K562 (cell line): ENCODE data around the gene IRAK3. TPM values are rescaled to one million over a fixed set of nuclear protein-coding genes. Genes with fewer than 3 reads are reported as not detected.

Source experiments
- DPF2 ChIP-seq: fragments of 450-650 bp; IDR thresholded peaks from 2 replicates; pipeline ENCODE4 v1.6.1; 2016
- E2F8 ChIP-seq: fragments of 450-650 bp; IDR thresholded peaks from 2 replicates; pipeline ENCODE4 v1.7.1; 2018; ENCODE audit warnings: mild to moderate bottlenecking, low read depth; ENCODE audit not compliant: partially characterized antibody
- EWSR1 ChIP-seq: fragments of 450-650 bp; IDR thresholded peaks from 2 replicates; pipeline ENCODE4 v1.6.1; 2018; ENCODE audit warnings: borderline replicate concordance, mild to moderate bottlenecking, low read depth, moderate library complexity; ENCODE audit not compliant: partially characterized antibody
- FOXK1 ChIP-seq: sonication (generic); formaldehyde crosslinking; IDR thresholded peaks from 2 replicates; pipeline ENCODE4 v1.8.0; 2022; ENCODE audit warnings: missing genetic modification reagents, mild to moderate bottlenecking, borderline replicate concordance
- HMBOX1 ChIP-seq: sonication (generic); IDR thresholded peaks from 2 replicates; pipeline ENCODE4 v1.6.1; 2016
- MYBL2 ChIP-seq, 2 experiments: fragments of 450-650 bp in 1 of 2; sonication (generic) in 1 of 2; formaldehyde crosslinking in 1 of 2; IDR thresholded peaks; 2 replicates each; pipeline versions ENCODE4 v1.6.1 to v1.8.1; 2017 to 2022; ENCODE audit warnings: borderline replicate concordance in 1 of 2, inconsistent platforms in 1 of 2, low read depth in 1 of 2, mild to moderate bottlenecking in 1 of 2, missing genetic modification reagents in 1 of 2, moderate library complexity in 1 of 2
- NFATC3 ChIP-seq: fragments of 450-650 bp; IDR thresholded peaks from 2 replicates; pipeline ENCODE4 v1.6.1; 2017; ENCODE audit warnings: mild to moderate bottlenecking
- POLR2AphosphoS2 ChIP-seq: IDR thresholded peaks from 2 replicates; pipeline ENCODE4 v1.6.1; 2012; ENCODE audit warnings: low read length, improper control_type of control experiment
- RAD51 ChIP-seq: fragments of 450-650 bp; IDR thresholded peaks from 2 replicates; pipeline ENCODE4 v1.7.1; 2016; ENCODE audit warnings: low read depth, mild to moderate bottlenecking, borderline replicate concordance
- RBFOX2 ChIP-seq: fragments of 200-400 bp; formaldehyde crosslinking; IDR thresholded peaks from 2 replicates; pipeline ENCODE4 v1.6.1; 2017; ENCODE audit warnings: low read depth, mild to moderate bottlenecking, low read length, moderate library complexity
- RBM34 ChIP-seq: fragments of 200-400 bp; formaldehyde crosslinking; IDR thresholded peaks from 2 replicates; pipeline ENCODE4 v1.6.1; 2018; ENCODE audit warnings: low read length, borderline replicate concordance; ENCODE audit not compliant: insufficient read depth
- REST ChIP-seq, 2 experiments: fragments of 450-650 bp; formaldehyde crosslinking in 1 of 2; IDR thresholded peaks; 2 replicates each; pipeline versions ENCODE4 v1.4.0 to v1.6.1; 2014 to 2020; ENCODE audit warnings: mild to moderate bottlenecking in 2 of 2, borderline replicate concordance in 1 of 2, low read depth in 1 of 2
- SMAD3 ChIP-seq: fragments of 450-650 bp; formaldehyde crosslinking; conservative IDR thresholded peaks from 2 replicates; pipeline ENCODE4 v1.4.0; 2020; ENCODE audit warnings: mild to moderate bottlenecking
- SMARCB1 ChIP-seq: IDR thresholded peaks from 2 replicates; pipeline ENCODE4 v1.6.1; 2011; ENCODE audit warnings: improper control_type of control experiment, low read depth; ENCODE audit not compliant: insufficient read length
- TEAD1 ChIP-seq, 2 experiments: fragments of 450-650 bp in 1 of 2; sonication (generic) in 1 of 2; formaldehyde crosslinking; IDR thresholded peaks; 2 replicates each; pipeline versions ENCODE4 v1.4.0 to v1.8.0; 2020 to 2022; ENCODE audit warnings: mild to moderate bottlenecking in 2 of 2, missing genetic modification reagents in 1 of 2
- ZNF561 ChIP-seq: fragments of 450-650 bp; formaldehyde crosslinking; conservative IDR thresholded peaks from 2 replicates; pipeline ENCODE4 v1.4.0; 2020; ENCODE audit warnings: mild to moderate bottlenecking, moderate library complexity
- polyA plus RNA-seq, 8 experiments: library from polyadenylated mRNA; depleted of rRNA in 4 of 8; stranded (reverse) in 5 of 8; unstranded in 3 of 8; fragments of >200 nt; fragmentation: Nextera tagmentation in 2 of 8; fragmentation: Illumina TruSeq in 1 of 8; extraction: Ambion mirVana in 2 of 8; extraction: Trizol in 1 of 8; gene quantifications; 2 replicates each; pipeline versions ENCODE4 v1.2.1 to v1.2.3, GENCODE V29; 2011 to 2014; ENCODE audit warnings: inconsistent platforms in 1 of 8, missing spikeins in 1 of 8
- total RNA-seq, 7 experiments: library from RNA; depleted of rRNA in 6 of 7; stranded (reverse); fragments of >200 nt in 6 of 7; fragmentation: Illumina TruSeq in 2 of 7; extraction: Trizol in 2 of 7; gene quantifications; 2 replicates each; pipeline versions ENCODE4 v1.2.1 to v1.2.3, GENCODE V29; 2011 to 2021; ENCODE audit warnings: low replicate concordance in 1 of 7

Gene IRAK3
- total and polyA plus RNA-seq, 9 of the 15 experiments (the other 6 are each of a cell fraction or from before 2014, with no cell fraction given) = 0.06 to 0.09 (median 0.07) TPM; not detected in 6

GRCh38 chr12:66168410-66168809, 20.6 kb upstream of the IRAK3 start (continued):
- no peak for TF ChIP-seq REST (IDR thresholded peaks at IDR 0.05; ENCODE audit: borderline replicate concordance)
- no peak for TF ChIP-seq REST (CRISPR knock-in tag; IDR thresholded peaks at IDR 0.05; ENCODE audit: low read depth)
- TF ChIP-seq RAD51 = peak; percentile 47; the same call in 1 of the 2 replicates
- TF ChIP-seq E2F8 = no peak
- TF ChIP-seq TEAD1 (CRISPR knock-in tag; IDR thresholded peaks at IDR 0.05) = no peak
- TF ChIP-seq FOXK1 (CRISPR knock-in tag) = no peak
- no peak for TF ChIP-seq POLR2AphosphoS2
- peak; percentile 45 for TF ChIP-seq RBFOX2
- no peak for TF ChIP-seq EWSR1
- TF ChIP-seq SMAD3 (CRISPR knock-in tag) = no peak
- TF ChIP-seq SMARCB1 = no peak
- peak; percentile 75 for TF ChIP-seq HMBOX1
- TF ChIP-seq NFATC3 = no peak
- peak; percentile 49; the same call in 1 of the 2 replicates for TF ChIP-seq MYBL2 (IDR thresholded peaks at IDR 0.05; ENCODE audit: low read depth)
- TF ChIP-seq MYBL2 (CRISPR knock-in tag; IDR thresholded peaks at IDR 0.05; ENCODE audit: borderline replicate concordance) = no peak
- no peak for TF ChIP-seq ZNF561 (CRISPR knock-in tag)
- TF ChIP-seq DPF2 = no peak
- no peak for TF ChIP-seq RBM34
